Measurements from ENCODE around the gene UMAD1.

DNA sequence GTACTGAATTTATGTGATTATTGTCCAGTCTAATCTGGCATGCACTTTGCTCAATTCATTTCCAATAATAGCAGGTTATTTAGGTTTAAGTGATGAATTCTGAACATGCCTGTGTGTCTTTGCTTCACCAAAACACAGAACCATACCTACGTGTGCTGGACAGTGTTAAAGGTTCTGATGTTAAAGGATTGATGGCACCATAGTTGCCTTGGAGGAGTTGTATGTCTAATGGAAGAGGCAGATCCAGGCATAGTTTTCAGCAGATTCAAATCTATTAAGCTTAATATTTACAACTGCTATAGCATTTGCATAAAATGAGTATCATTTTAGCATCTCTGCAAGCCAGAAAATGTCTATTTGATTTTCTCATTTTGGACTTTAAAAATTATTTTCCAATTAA lies 28.0 kb upstream of the UMAD1 start:
- TF ChIP-seq EP300 (IDR thresholded peaks at IDR 0.05): no peak
- TF ChIP-seq, protein P1, sequence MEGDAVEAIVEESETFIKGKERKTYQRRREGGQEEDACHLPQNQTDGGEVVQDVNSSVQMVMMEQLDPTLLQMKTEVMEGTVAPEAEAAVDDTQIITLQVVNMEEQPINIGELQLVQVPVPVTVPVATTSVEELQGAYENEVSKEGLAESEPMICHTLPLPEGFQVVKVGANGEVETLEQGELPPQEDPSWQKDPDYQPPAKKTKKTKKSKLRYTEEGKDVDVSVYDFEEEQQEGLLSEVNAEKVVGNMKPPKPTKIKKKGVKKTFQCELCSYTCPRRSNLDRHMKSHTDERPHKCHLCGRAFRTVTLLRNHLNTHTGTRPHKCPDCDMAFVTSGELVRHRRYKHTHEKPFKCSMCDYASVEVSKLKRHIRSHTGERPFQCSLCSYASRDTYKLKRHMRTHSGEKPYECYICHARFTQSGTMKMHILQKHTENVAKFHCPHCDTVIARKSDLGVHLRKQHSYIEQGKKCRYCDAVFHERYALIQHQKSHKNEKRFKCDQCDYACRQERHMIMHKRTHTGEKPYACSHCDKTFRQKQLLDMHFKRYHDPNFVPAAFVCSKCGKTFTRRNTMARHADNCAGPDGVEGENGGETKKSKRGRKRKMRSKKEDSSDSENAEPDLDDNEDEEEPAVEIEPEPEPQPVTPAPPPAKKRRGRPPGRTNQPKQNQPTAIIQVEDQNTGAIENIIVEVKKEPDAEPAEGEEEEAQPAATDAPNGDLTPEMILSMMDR (IDR thresholded peaks at IDR 0.05): no peak

Data from sigmoid colon (tissue), 4 donors.